ENCODE measurements around the gene ABLIM1.

ABLIM1 gene

GRCh38 chr10:114662646-114663217, 4.7 kb upstream of the ABLIM1 start:
- no peak for TF ChIP-seq FOXM1 (IDR thresholded peaks at IDR 0.05; ENCODE audit: borderline replicate concordance, low read depth)
- TF ChIP-seq NFIC (IDR thresholded peaks at IDR 0.05): no peak
- no peak for TF ChIP-seq TCF12 (IDR thresholded peaks at IDR 0.05; ENCODE audit: low read depth)
- no peak for TF ChIP-seq ZBTB7A (IDR thresholded peaks at IDR 0.05; ENCODE audit: low read depth)
- no peak for TF ChIP-seq EP300 (IDR thresholded peaks at IDR 0.05; ENCODE audit: borderline replicate concordance)
- no peak for TF ChIP-seq USF1 (IDR thresholded peaks at IDR 0.05)
- TF ChIP-seq EGR1 (IDR thresholded peaks at IDR 0.05): no peak
- no peak for TF ChIP-seq REST (IDR thresholded peaks at IDR 0.05; ENCODE audit: low read depth)
- no peak for TF ChIP-seq MAX (IDR thresholded peaks at IDR 0.05)
- no peak for TF ChIP-seq TAF1 (IDR thresholded peaks at IDR 0.05; ENCODE audit: low read depth)

- no peak for TF ChIP-seq YY1 (IDR thresholded peaks at IDR 0.05; ENCODE audit: low read depth)
- TF ChIP-seq MAX (IDR thresholded peaks at IDR 0.05): no peak
- TF ChIP-seq TEAD4 (IDR thresholded peaks at IDR 0.05): no peak
- no peak for TF ChIP-seq CEBPB (IDR thresholded peaks at IDR 0.05)
- no peak for TF ChIP-seq ZBTB7A (IDR thresholded peaks at IDR 0.05; ENCODE audit: low read depth)
- no peak for TF ChIP-seq CREB1 (IDR thresholded peaks at IDR 0.05; ENCODE audit: low read depth)
- TF ChIP-seq EGR1 (IDR thresholded peaks at IDR 0.05): no peak
- TF ChIP-seq RAD21 (IDR thresholded peaks at IDR 0.05; ENCODE audit: low read depth): no peak
- TF ChIP-seq EP300 (IDR thresholded peaks at IDR 0.05; ENCODE audit: borderline replicate concordance): no peak
- no peak for TF ChIP-seq TAF1 (IDR thresholded peaks at IDR 0.05; ENCODE audit: low read depth)
- no peak for TF ChIP-seq REST (IDR thresholded peaks at IDR 0.05; ENCODE audit: low read depth)
- TF ChIP-seq USF1 (IDR thresholded peaks at IDR 0.05): no peak
- TF ChIP-seq FOXM1 (IDR thresholded peaks at IDR 0.05; ENCODE audit: borderline replicate concordance, low read depth): no peak
- no peak for TF ChIP-seq TCF12 (IDR thresholded peaks at IDR 0.05; ENCODE audit: low read depth)
- TF ChIP-seq NFIC (IDR thresholded peaks at IDR 0.05): no peak
These were observed 3.3 kb upstream of the ABLIM1 start for GRCh38 chr10:114661212-114661880.

- TF ChIP-seq TAF1 (IDR thresholded peaks at IDR 0.05; ENCODE audit: low read depth) (no peak), YY1 (IDR thresholded peaks at IDR 0.05; ENCODE audit: low read depth) (no peak), NFIC (IDR thresholded peaks at IDR 0.05) (no peak)
These were observed 2.4 kb downstream of the ABLIM1 start for GRCh38 chr10:114655671-114656070.

- TF ChIP-seq CEBPB (IDR thresholded peaks at IDR 0.05) (no peak), NFIC (IDR thresholded peaks at IDR 0.05) (no peak), TAF1 (IDR thresholded peaks at IDR 0.05; ENCODE audit: low read depth) (no peak), ZBTB7A (IDR thresholded peaks at IDR 0.05; ENCODE audit: low read depth) (no peak), FOXM1 (IDR thresholded peaks at IDR 0.05; ENCODE audit: borderline replicate concordance, low read depth) (no peak), CREB1 (IDR thresholded peaks at IDR 0.05; ENCODE audit: low read depth) (no peak), TEAD4 (IDR thresholded peaks at IDR 0.05) (no peak), YY1 (IDR thresholded peaks at IDR 0.05; ENCODE audit: low read depth) (no peak)
These were observed 3.1 kb downstream of the ABLIM1 start for GRCh38 chr10:114654822-114655575.

GRCh38 chr10:114653926-114654325, 4.1 kb downstream of the ABLIM1 start:
- TF ChIP-seq ZBTB7A (IDR thresholded peaks at IDR 0.05; ENCODE audit: low read depth) (no peak), FOXM1 (IDR thresholded peaks at IDR 0.05; ENCODE audit: borderline replicate concordance, low read depth) (no peak), EGR1 (IDR thresholded peaks at IDR 0.05) (no peak), REST (IDR thresholded peaks at IDR 0.05; ENCODE audit: low read depth) (no peak)

Data from Ishikawa (cell line).